GM18498 (cell line): Measurements from ENCODE around the gene BAIAP3.
"Not testable (repeated sequence)": the region's sequence is repeated elsewhere in the genome, so short reads cannot be mapped to it uniquely, and the experiment has no call there.

Experiments used
- ATAC-seq: cut with Tn5 transposase; IDR thresholded peaks from one replicate; pipeline ENCODE4 v1.9.1; 2021; ENCODE audit warnings: mild to moderate bottlenecking, moderate library complexity; ENCODE audit not compliant: unreplicated experiment

The BAIAP3 gene

DNA sequence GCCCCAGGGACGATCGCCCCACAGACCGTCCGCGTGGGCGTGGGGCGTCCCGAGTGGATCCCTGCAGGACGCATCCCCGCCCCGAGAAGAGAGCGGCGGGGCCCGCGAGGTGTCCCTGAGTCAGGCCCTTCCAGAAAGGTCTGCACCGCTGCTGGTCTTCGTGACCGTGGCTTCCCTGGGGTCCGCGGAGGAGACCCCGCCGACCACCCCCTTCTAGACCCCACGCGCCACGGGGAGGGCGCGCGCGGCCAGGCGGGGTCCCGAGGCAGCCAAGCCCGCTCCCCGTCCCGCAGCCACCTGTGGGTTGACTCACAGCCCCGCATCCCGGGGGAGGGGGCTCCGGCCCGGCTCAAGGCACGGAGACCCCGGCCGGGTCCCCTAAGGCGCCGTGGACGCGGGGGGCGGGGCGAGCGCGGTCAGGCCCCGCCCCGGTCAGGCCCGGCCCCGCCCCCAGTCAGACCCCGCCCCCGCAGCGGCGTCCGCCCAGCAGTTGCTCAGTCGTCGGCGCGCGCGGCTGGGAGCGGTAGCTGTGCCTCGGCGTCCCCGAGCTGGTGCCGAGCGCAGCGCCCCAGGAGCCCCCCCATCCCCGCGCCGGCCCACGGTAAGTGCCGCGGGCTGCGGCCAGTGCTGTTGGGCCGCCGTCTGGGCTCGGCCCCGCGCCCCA lies at the start of gene BAIAP3:
Gene BAIAP3, plus strand, starts transcription at position 497 of the 664 bp plus-strand sequence. CDS start 4,905 bp downstream, outside the sequence.
- ATAC-seq: no peak

DNA sequence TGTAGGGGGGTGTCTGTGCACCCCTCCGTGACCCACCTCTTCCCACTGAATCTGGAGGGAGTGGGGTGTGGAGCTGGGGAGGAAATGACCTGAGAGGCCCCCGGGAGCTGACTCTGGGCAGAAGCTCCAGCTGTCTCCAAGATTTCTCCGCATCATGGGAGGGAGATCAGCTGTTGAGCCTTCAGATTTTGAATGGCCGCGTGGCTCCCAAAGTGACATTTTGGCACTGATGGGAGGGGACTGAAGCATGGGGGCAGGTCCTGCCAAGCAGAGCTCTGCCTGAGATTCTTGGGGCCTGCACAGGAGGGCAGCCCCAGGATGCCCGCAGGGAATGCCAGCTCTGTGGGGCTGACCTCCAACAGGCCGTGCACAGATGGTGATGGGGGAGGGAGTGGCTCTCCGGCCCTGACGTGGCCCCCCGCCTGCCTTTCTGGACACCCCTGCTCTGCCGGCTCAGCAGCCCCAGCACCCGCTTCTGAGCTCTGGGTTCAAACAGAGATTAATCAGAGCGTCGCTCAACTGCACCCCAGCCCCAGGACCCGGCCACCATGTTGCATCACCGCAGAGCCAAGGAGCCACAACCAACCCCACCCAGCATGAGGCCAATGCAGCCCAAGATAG lies 49.3 kb upstream of the BAIAP3 start:
- no peak for ATAC-seq

- no peak for ATAC-seq
Measured at GRCh38 chr16:1285669-1286512, 47.6 kb upstream of the BAIAP3 start.

DNA sequence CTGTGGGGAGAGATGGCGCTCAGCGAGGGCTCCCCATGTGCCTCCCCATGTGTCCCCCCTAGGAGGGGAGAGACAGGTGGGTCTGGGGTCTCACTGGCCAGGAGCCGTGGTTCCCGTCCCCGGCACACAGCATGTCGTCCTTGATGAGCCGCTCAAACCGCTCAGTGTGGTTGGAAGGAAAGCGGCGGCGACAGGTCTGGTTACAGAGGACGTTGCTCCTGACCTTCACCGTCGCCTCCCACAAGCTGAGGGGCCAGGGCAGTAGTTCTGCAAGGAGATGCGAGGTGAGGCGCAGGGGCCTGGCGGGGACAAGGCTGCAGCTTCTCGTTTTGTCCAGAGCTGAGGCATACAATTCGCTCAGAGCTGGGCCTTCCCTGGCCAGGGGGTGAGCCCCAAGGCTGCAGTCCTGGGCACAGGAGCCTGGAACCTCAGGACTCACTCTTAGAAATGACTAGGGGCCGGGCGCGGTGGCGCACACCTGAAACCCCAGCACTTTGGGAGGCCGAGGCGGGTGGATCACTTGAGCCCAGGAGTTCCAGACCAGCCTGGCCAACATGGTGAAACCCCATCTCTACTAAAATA lies 46.8 kb upstream of the BAIAP3 start:
- ATAC-seq: no peak

DNA sequence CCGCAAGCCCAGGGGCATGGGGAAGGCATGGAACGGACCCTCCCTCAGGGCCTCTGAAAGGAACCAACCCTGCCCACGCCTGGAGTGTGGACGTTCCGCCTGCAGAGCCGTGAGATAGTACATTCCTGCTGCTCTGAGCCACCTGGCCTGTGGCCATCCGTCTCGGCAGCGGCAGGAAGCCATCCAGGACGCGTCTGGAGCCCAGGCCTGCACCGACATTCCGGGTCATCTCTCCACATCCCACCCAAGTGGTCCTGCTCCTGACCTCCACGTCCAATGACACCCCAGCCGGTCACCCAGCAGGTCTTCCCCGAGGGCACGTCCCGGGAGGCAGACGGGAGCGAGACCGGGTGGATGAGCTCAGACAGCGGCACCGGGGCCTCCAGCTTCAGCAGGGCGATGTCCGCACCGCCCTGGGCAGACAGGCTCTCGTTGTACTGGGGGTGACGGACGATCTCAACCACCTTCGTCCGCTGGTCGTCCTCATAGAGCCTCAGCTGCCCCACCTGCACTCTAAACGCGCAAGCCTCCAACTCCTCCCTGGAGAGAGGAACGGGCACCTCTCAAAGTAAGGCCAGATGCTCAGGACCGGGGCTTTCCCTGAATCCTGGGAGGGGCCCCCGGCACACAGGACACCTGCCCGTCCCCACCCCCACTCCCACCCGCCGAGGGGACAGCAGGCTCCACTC lies 45.3 kb upstream of the BAIAP3 start:
- ATAC-seq: no peak

DNA sequence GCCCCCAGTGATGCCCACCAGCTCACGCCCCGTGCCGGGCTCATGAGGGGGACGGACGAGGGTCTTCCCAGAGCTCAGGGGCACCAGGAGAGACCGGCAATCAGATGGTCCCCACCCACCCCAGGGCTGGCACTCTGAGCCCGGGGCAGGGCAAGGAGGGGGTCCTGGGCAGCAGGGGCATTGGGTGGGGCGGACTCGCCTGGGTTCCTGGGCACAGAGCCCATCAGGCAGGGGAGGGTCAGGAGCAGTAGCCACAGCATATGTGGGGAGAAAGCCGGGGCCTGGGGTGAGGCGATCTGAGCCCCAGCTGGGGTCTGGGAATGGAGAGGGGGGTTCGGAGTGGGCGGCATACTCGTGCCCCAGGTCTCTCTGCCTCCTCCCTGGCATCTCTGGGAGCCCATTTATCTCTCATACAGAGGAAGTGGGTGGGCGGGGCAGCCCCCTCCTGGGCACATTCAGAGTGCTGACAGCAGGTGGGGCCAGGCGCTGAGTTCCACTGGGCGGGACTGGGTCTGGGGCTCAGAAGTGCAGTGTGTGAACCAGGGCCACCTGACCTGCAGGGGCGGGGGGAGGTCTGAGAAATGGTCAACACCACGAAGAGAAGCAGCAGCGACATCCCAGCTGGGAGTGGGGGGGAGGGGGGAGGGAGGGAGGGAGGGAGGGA lies 44.5 kb upstream of the BAIAP3 start:
- no peak for ATAC-seq

GRCh38 chr16:1289477-1289866 lies 44.0 kb upstream of the BAIAP3 start:
- ATAC-seq: no peak

- no peak for ATAC-seq
Measured at GRCh38 chr16:1290063-1290501, 43.4 kb upstream of the BAIAP3 start.

- ATAC-seq: no peak
Measured at GRCh38 chr16:1290860-1291575, 42.4 kb upstream of the BAIAP3 start.

DNA sequence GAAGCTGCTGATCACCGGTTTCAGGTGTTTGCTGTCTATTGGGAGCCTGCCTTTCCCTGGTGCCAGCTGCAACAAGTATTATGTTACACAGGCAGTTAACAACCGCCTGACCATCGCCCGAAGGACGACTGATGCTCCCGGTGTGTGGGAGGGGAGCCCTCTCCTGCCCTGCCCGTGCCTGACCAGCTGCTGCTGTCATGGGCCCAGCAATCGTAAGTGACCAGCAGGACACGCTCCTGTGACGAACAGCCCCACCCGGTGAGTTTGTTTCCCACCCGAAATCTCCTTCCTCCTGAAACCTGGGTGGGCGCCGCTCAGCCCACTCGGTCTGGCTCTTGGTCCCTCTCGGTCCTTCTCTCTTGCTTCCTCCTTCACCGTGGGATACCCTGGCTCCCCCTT lies 41.9 kb upstream of the BAIAP3 start:
- ATAC-seq: no peak

GRCh38 chr16:1292208-1292607 lies 41.2 kb upstream of the BAIAP3 start:
- not testable (repeated sequence) for ATAC-seq

DNA sequence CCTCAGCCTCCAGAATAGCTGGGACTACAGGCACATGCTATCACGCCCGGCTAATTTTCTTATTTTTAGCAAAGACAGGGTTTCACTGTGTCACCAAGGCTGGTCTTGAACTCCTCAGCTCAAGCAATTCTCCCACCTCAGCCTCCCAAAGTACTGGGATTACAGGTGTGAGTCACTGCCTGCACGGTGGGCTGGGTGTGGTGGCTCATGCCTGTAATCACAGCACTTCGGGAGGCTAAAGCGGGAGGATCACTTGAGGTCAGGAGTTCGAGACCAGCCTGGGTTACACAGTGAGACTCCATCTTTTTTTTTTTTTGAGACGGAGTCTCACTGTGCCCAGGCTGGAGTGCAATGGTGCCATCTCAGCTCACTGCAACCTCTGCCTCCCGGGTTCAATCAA lies 40.6 kb upstream of the BAIAP3 start:
- ATAC-seq: not testable (repeated sequence)

GRCh38 chr16:1293921-1294656 lies 39.4 kb upstream of the BAIAP3 start:
- no peak for ATAC-seq

- no peak for ATAC-seq
Measured at GRCh38 chr16:1295465-1295864, 38.0 kb upstream of the BAIAP3 start.

DNA sequence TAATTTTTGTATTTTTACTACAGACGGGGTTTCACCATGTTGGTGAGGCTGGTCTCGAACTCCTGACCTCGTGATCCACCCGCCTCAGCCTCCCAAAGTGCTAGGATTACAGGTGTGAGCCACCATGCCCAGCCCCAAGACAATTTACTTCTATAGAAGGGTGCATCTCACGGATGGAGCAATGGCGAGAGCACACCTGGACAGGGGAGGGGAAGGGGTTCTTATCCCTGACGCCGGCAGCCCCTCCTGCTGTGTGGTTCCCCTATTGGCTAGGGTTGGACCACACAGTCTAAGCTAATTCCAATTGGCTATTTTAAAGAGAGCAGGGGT lies 36.8 kb upstream of the BAIAP3 start:
- ATAC-seq: not testable (repeated sequence)

DNA sequence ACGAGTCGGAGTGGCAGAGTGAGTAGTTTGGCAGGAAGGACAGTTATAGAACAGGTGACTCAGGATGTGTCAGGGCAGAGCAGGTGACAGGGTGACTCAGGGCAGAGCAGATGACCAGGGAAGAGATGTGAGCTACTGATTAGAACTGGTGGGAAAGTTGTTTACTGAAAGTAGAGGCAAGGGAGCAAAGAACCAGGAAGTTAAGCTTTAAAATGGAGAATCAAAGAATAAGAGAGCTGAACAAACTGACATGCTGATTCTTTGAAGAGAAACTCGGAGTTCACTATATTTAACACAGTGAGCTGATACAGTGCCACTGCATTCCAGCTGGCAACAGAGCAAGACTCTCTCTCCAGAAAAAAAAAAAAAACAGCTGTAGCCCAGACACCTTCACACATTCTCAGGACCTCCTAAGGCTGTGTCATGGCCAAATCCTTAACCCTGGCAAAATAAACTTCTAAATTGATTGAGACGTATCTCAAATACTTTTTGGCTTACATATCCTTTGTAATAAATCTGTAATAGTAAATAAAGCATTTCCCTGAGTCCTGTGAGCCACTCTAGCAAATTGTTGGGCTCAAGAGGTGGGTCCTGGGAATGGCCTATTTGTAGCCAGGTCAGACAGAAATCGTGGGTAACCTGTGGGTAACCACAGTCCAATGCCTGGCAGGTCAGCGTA lies 36.3 kb upstream of the BAIAP3 start:
- no peak for ATAC-seq

DNA sequence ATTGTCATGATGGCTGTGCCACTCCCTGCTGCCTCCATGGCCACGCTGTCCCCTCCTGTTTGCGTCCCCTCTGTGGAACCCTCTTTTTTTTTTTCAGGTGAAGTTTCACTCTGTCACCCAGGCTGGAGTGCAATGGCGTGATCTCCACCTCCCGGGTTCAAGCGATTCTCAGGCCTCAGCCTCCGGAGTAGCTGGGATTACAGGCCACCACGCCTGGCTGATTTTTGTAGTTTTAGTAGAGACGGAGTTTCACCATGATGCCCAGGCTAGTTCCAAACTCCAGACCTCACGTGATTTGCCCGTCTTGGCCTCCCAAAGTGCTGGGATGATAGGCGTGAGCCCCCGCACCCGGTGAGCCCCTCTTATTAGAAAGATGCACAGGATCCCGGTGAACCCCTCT lies 35.0 kb upstream of the BAIAP3 start:
- ATAC-seq: no peak

- ATAC-seq: no peak
Measured at GRCh38 chr16:1299012-1299867, 34.2 kb upstream of the BAIAP3 start.
